ENCODE results near the gene EPHB1. TPM values are rescaled to one million over a fixed set of nuclear protein-coding genes. Genes with fewer than 3 reads are reported as not detected.

Gene EPHB1
- polyA plus RNA-seq, 1 donor = 3.7 TPM

GRCh38 chr3:135133905-135134683 is 339.0 kb downstream of the EPHB1 start:
- 100% methylated on average over 1 of the region's 8 CpGs for WGBS (ENCODE audit: insufficient coverage, low lambda C conversion rate)
- no peaks in the 10 kb centered on the region for H3K27me3 ChIP-seq (ENCODE audit: control insufficient read depth, insufficient read depth, low read length)
- H3K4me3 ChIP-seq (ENCODE audit: low read length) = no peak overlapping the region
- no peak overlapping the region for H3K27ac ChIP-seq (ENCODE audit: low read length)
- no peaks in the 10 kb centered on the region for H3K9me3 ChIP-seq (ENCODE audit: control insufficient read depth, low read depth, low read length)
- no peak for DNase-seq
- H3K36me3 ChIP-seq (ENCODE audit: control insufficient read depth, insufficient read depth, low read length) = no peaks in the 10 kb centered on the region
- no peaks in the 10 kb centered on the region for H3K4me1 ChIP-seq (ENCODE audit: control insufficient read depth, insufficient read depth, low read length)

- no peaks in the 10 kb centered on the region for H3K36me3 ChIP-seq (ENCODE audit: control insufficient read depth, insufficient read depth, low read length)
- H3K27me3 ChIP-seq (ENCODE audit: control insufficient read depth, insufficient read depth, low read length) = no peaks in the 10 kb centered on the region
- H3K9me3 ChIP-seq (ENCODE audit: control insufficient read depth, low read depth, low read length) = no peaks in the 10 kb centered on the region
- no peak for DNase-seq
- no peaks in the 10 kb centered on the region for H3K4me1 ChIP-seq (ENCODE audit: control insufficient read depth, insufficient read depth, low read length)
- H3K27ac ChIP-seq (ENCODE audit: low read length) = no peak overlapping the region
- no peak overlapping the region for H3K4me3 ChIP-seq (ENCODE audit: low read length)
- 80% methylated on average over 1 of the region's 3 CpGs for WGBS (ENCODE audit: insufficient coverage, low lambda C conversion rate)
Measured at GRCh38 chr3:135134684-135135075, 339.6 kb downstream of the EPHB1 start.

GRCh38 chr3:135135445-135135844 is 340.4 kb downstream of the EPHB1 start:
- no CpG with 5 or more reads among the region's 1 CpG for WGBS (ENCODE audit: insufficient coverage, low lambda C conversion rate)
- no peaks in the 10 kb centered on the region for H3K9me3 ChIP-seq (ENCODE audit: control insufficient read depth, low read depth, low read length)

DNA sequence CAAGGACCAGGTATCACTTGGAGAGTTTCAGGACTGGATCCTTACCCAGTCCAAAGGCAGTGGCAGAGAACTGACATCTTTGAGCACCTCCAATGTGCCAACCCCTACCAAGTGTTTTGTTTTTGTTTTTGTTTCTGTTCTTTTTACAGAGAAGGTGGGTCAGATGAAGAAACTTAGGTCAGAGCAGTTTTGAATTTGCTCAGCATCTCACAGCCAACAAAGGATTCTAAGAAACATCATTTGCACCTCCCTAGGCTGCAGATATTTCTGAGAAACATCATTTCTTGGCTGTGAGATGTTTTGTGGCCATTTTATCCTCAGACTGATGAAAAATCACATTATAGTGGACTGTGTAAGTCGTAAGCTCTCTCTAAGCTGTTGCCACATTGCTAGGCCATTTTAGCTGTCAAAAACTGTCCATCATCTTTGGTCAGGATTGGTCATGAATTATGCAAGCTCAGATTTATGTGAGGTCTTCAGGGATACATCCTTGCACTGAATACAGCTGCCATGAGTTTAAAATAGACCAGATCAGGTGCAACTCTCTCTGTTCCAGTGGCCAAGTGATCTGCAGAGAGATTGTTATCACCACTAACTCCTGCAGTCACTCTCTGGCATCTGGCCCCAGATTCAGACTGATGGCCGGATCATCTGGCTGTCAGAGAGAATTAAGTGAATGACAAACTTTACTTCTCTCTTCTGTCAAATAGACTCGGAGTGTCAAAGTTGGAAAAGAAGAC is 341.5 kb downstream of the EPHB1 start:
- no peaks in the 10 kb centered on the region for H3K27me3 ChIP-seq (ENCODE audit: control insufficient read depth, insufficient read depth, low read length)
- H3K4me3 ChIP-seq (ENCODE audit: low read length) = no peak overlapping the region
- no CpG with 5 or more reads among the region's 3 CpGs for WGBS (ENCODE audit: insufficient coverage, low lambda C conversion rate)
- H3K36me3 ChIP-seq (ENCODE audit: control insufficient read depth, insufficient read depth, low read length) = no peaks in the 10 kb centered on the region
- no peaks in the 10 kb centered on the region for H3K4me1 ChIP-seq (ENCODE audit: control insufficient read depth, insufficient read depth, low read length)
- H3K9me3 ChIP-seq (ENCODE audit: control insufficient read depth, low read depth, low read length) = no peaks in the 10 kb centered on the region
- no peak overlapping the region for H3K27ac ChIP-seq (ENCODE audit: low read length)
- no peak for DNase-seq

More at GRCh38 chr3:135135445-135135844, 340.4 kb downstream of the EPHB1 start:
- no peaks in the 10 kb centered on the region for H3K27me3 ChIP-seq (ENCODE audit: control insufficient read depth, insufficient read depth, low read length)
- no peaks in the 10 kb centered on the region for H3K36me3 ChIP-seq (ENCODE audit: control insufficient read depth, insufficient read depth, low read length)
- no peak overlapping the region for H3K4me3 ChIP-seq (ENCODE audit: low read length)
- no peaks in the 10 kb centered on the region for H3K4me1 ChIP-seq (ENCODE audit: control insufficient read depth, insufficient read depth, low read length)
- H3K27ac ChIP-seq (ENCODE audit: low read length) = no peak overlapping the region
- no peak for DNase-seq

- 100% methylated on average over 1 of the region's 2 CpGs for WGBS (ENCODE audit: insufficient coverage, low lambda C conversion rate)
- Histone ChIP-seq H3K36me3 (ENCODE audit: control insufficient read depth, insufficient read depth, low read length) (no peaks in the 10 kb centered on the region), H3K4me3 (ENCODE audit: low read length) (no peak overlapping the region), H3K4me1 (ENCODE audit: control insufficient read depth, insufficient read depth, low read length) (no peaks in the 10 kb centered on the region), H3K27ac (ENCODE audit: low read length) (no peak overlapping the region), H3K27me3 (ENCODE audit: control insufficient read depth, insufficient read depth, low read length) (no peaks in the 10 kb centered on the region), H3K9me3 (ENCODE audit: control insufficient read depth, low read depth, low read length) (no peaks in the 10 kb centered on the region)
- no peak for DNase-seq
Measured at GRCh38 chr3:135137296-135137695, 342.2 kb downstream of the EPHB1 start.

- no CpG with 5 or more reads among the region's 4 CpGs for WGBS (ENCODE audit: insufficient coverage, low lambda C conversion rate)
- no peak for DNase-seq
- H3K27me3 ChIP-seq (ENCODE audit: control insufficient read depth, insufficient read depth, low read length) = no peaks in the 10 kb centered on the region
- no peaks in the 10 kb centered on the region for H3K9me3 ChIP-seq (ENCODE audit: control insufficient read depth, low read depth, low read length)
- H3K27ac ChIP-seq (ENCODE audit: low read length) = no peak overlapping the region
- H3K4me3 ChIP-seq (ENCODE audit: low read length) = no peak overlapping the region
- H3K36me3 ChIP-seq (ENCODE audit: control insufficient read depth, insufficient read depth, low read length) = no peaks in the 10 kb centered on the region
- no peaks in the 10 kb centered on the region for H3K4me1 ChIP-seq (ENCODE audit: control insufficient read depth, insufficient read depth, low read length)
Measured at GRCh38 chr3:135138776-135139175, 343.7 kb downstream of the EPHB1 start.

- WGBS (ENCODE audit: insufficient coverage, low lambda C conversion rate) = 100% methylated on average over 1 of the region's 3 CpGs
- H3K27me3 ChIP-seq (ENCODE audit: control insufficient read depth, insufficient read depth, low read length) = no peaks in the 10 kb centered on the region
- no peak for DNase-seq
- H3K27ac ChIP-seq (ENCODE audit: low read length) = no peak overlapping the region
- H3K36me3 ChIP-seq (ENCODE audit: control insufficient read depth, insufficient read depth, low read length) = no peaks in the 10 kb centered on the region
- no peaks in the 10 kb centered on the region for H3K9me3 ChIP-seq (ENCODE audit: control insufficient read depth, low read depth, low read length)
- no peaks in the 10 kb centered on the region for H3K4me1 ChIP-seq (ENCODE audit: control insufficient read depth, insufficient read depth, low read length)
- H3K4me3 ChIP-seq (ENCODE audit: low read length) = no peak overlapping the region
Measured at GRCh38 chr3:135140591-135140990, 345.5 kb downstream of the EPHB1 start.

DNA sequence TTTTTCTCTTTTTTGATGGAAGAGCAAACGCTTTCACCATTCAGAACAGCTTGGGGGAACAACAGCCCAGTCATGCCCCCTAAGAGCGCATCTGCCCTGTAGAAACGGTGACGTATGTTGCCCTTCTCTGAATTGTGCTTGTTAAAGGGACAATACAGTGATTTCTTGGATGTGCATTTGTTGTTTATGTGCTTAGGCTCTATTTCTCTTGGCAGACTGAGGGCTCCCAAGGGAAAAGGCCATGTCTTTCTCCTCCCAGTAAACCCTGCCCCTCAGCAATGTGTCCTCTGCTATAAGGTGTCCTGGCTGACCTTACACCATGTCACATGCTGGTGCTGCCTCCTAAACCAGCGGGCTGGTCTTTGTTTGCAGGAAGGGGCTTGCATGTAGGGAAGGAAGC is 346.1 kb downstream of the EPHB1 start:
- no peaks in the 10 kb centered on the region for H3K27me3 ChIP-seq (ENCODE audit: control insufficient read depth, insufficient read depth, low read length)
- no peak for DNase-seq
- no peaks in the 10 kb centered on the region for H3K9me3 ChIP-seq (ENCODE audit: control insufficient read depth, low read depth, low read length)
- H3K27ac ChIP-seq (ENCODE audit: low read length) = no peak overlapping the region
- no peak overlapping the region for H3K4me3 ChIP-seq (ENCODE audit: low read length)
- no peaks in the 10 kb centered on the region for H3K36me3 ChIP-seq (ENCODE audit: control insufficient read depth, insufficient read depth, low read length)
- no CpG with 5 or more reads among the region's 5 CpGs for WGBS (ENCODE audit: insufficient coverage, low lambda C conversion rate)
- no peaks in the 10 kb centered on the region for H3K4me1 ChIP-seq (ENCODE audit: control insufficient read depth, insufficient read depth, low read length)

GRCh38 chr3:135141672-135142071 is 346.6 kb downstream of the EPHB1 start:
- no CpG with 5 or more reads among the region's 2 CpGs for WGBS (ENCODE audit: insufficient coverage, low lambda C conversion rate)
- no peaks in the 10 kb centered on the region for H3K4me1 ChIP-seq (ENCODE audit: control insufficient read depth, insufficient read depth, low read length)
- no peaks in the 10 kb centered on the region for H3K27me3 ChIP-seq (ENCODE audit: control insufficient read depth, insufficient read depth, low read length)
- no peak for DNase-seq
- no peak overlapping the region for H3K27ac ChIP-seq (ENCODE audit: low read length)
- no peak overlapping the region for H3K4me3 ChIP-seq (ENCODE audit: low read length)
- no peaks in the 10 kb centered on the region for H3K9me3 ChIP-seq (ENCODE audit: control insufficient read depth, low read depth, low read length)
- H3K36me3 ChIP-seq (ENCODE audit: control insufficient read depth, insufficient read depth, low read length) = no peaks in the 10 kb centered on the region

DNA sequence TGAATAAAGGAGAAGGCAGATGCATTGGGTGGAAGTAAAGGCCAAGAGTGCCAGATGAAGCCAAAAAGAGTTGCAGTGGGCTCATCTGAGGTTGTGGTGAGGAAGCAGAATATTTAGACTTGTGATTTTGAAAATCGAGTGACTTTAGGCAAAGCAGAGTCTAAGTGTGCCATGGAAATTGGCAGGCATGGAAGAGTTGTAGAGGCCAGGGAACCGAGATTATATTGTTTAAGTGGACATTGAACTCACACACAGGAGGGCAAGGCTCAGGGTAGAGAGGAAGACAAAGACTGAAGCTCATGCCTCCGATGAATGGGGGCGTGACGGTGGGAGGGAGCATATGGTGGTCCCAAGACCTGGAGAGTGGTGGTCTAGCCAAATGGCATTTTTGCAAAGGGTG is 347.5 kb downstream of the EPHB1 start:
- DNase-seq = no peak
- Histone ChIP-seq H3K4me1 (ENCODE audit: control insufficient read depth, insufficient read depth, low read length) (no peaks in the 10 kb centered on the region), H3K27ac (ENCODE audit: low read length) (no peak overlapping the region), H3K4me3 (ENCODE audit: low read length) (no peak overlapping the region), H3K36me3 (ENCODE audit: control insufficient read depth, insufficient read depth, low read length) (no peaks in the 10 kb centered on the region), H3K27me3 (ENCODE audit: control insufficient read depth, insufficient read depth, low read length) (no peaks in the 10 kb centered on the region), H3K9me3 (ENCODE audit: control insufficient read depth, low read depth, low read length) (no peaks in the 10 kb centered on the region)
- WGBS (ENCODE audit: insufficient coverage, low lambda C conversion rate) = 80% methylated on average over 1 of the region's 5 CpGs
